Measurements from ENCODE around the gene CASQ1.

DNA sequence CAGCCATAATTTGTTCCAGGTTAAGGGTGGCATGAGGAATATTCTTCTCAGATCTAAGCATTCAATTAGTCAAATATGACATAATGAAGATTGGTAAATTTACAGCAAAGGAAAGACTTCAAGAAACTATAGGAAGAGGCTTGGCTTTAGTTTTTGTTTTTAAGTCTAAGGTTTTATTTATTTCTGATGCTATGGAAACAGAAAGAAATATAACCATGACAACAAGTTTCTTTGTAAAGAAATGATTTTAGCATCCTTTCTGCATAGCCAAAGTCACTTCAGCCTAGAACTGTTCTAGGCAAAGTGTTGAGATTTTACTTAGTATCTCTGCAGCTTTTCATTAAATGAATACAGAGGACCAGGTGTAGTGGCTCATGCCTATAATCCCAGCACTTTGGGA is 42.5 kb downstream of the CASQ1 start:
- no peak for TF ChIP-seq CREB1 (IDR thresholded peaks at IDR 0.05; ENCODE audit: low read depth)
- no peak for TF ChIP-seq RAD21 (IDR thresholded peaks at IDR 0.05; ENCODE audit: low read depth)
- TF ChIP-seq EP300 (IDR thresholded peaks at IDR 0.05; ENCODE audit: borderline replicate concordance) = no peak
- TF ChIP-seq REST (IDR thresholded peaks at IDR 0.05; ENCODE audit: low read depth) = no peak
- TF ChIP-seq USF1 (IDR thresholded peaks at IDR 0.05) = no peak
- TF ChIP-seq YY1 (IDR thresholded peaks at IDR 0.05; ENCODE audit: low read depth) = no peak
- TF ChIP-seq TCF12 (IDR thresholded peaks at IDR 0.05; ENCODE audit: low read depth) = no peak
- no peak for TF ChIP-seq CEBPB (IDR thresholded peaks at IDR 0.05)
